Smooth muscle cell of the brain vasculature (primary cell): ENCODE measurements around the gene PRAMEF18.
"Not testable (repeated sequence)": the region's sequence is repeated elsewhere in the genome, so short reads cannot be mapped to it uniquely, and the experiment has no call there.

Source experiments
- DNase-seq: peaks from one replicate; pipeline ENCODE4 v3.0.0-alpha.2; 2012; ENCODE audit warnings: low read depth, low spot score

The PRAMEF18 gene, protein sequence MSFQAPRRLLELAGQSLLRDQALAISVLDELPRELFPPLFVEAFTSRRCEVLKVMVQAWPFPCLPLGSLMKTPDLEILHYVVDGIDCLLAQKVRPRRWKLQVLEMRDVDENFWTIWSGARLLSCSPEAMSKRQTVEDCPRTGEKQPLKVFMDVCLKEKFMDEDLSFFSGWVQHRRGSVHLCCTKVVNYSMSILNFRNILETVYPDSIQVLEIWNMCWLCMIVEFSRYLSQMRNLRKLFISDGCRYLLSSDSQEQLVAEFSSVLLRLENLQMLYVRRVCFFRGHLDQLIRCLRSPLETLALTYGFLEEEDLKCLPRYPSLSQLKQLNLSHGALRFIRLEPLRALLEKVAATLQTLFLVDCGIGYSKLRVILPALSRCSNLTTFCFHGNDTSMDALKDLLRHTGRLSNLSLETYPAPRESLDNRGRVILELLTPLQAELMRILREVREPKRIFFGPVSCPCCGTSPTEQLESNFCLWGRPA

DNA sequence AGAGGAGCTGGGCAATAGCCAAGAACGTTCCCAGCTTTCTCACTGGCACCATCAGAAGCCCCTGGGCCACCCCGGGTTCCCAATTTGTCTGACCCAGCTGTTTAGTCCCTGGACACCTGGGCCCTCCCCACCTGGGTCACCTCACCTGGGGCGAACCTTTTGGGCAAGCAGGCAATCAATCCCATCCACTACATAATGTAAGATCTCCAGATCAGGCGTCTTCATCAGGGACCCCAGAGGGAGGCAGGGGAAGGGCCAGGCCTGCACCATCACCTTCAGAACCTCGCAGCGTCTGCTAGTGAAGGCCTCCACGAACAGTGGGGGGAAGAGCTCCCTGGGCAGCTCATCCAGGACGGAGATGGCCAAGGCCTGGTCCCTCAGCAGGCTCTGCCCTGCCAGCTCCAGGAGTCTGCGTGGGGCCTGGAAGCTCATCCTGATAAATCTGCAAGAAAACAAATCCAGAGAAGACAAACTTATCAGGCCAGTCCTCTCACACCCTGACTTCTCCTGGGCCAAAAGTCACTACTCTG is at the start of gene PRAMEF18:
Gene PRAMEF18 (minus strand): TSS at position 480 of the 530 bp plus-strand sequence. CDS start 48 bp downstream, at position 432.
- not testable (repeated sequence) for DNase-seq

DNA sequence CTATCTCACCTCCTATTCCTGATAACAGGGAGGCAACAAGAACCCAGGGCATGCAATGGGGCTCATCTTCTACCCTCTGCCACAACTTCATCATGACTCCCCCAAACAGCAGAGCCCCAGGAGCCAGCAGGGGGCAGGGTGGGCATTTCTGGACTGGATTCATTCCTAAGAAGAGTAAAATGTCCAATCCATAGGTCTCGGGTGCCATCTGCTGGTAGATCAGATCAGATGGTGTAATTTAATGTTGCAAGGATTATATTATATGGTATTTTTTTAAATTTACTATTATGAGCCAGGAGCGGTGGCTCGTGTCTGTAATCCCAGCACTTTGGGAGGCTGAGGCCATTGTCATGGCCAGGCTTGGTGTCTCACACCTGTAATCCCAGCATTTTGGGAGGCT is 39.2 kb upstream of the PRAMEF18 start:
- not testable (repeated sequence) for DNase-seq

DNA sequence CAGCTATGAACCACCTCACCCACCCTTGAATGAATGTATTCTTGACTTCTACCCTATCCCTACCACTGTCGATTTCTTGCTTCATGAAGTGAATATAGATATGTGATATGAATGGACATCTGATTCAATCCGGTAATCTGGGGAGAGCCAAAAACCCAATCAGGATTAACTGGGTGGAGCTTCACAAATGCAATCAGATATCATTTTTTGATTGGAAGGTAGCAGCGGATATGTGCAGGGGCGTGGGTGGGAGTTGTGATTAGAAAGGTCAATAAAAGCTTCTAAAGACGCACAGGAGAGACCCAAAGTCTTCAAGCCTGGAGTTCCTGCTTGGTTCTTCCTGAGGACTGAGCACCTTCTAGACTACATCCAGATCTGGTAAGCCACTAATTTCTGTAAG is 27.9 kb upstream of the PRAMEF18 start, which contains the start of gene PRAMEF5:
Gene PRAMEF5 (plus strand): TSS at position 301 of the 400 bp plus-strand sequence. CDS start 5,071 bp downstream, outside the sequence.
- not testable (repeated sequence) for DNase-seq

DNA sequence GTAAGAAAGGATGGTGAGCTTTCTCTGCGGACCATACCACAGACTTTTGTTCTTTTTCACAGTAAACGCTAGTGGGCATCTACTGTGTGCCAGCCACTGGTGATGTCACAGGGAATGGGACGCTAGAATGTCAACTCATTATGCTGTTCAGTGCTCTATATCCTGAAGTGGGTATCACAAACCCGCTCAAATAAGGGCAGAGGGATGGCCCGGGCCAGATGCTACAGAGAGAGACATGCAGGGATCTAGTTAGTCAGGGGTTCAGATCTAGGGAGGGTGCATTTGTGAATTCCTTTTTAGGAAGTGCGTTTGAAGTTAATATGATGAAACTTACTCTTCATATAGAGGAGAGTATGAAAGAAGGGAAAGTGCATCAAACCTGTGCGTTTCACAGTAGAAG is 21.2 kb upstream of the PRAMEF18 start:
- not testable (repeated sequence) for DNase-seq

DNA sequence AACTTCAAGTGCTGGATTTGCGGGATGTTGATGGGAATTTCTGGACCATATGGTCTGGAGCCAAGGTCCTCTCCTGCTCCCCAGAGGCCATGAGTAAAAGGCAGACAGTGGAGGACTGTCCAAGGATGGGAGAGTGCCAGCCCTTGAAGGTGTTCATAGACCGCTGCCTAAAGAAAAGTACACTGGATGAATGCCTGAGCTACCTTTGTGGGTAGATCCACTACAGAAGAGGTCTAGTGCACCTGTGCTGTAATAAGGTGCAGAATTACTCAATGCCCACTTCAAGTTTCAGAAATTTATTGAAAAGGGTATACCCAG is 20.6 kb upstream of the PRAMEF18 start:
- DNase-seq: not testable (repeated sequence)

DNA sequence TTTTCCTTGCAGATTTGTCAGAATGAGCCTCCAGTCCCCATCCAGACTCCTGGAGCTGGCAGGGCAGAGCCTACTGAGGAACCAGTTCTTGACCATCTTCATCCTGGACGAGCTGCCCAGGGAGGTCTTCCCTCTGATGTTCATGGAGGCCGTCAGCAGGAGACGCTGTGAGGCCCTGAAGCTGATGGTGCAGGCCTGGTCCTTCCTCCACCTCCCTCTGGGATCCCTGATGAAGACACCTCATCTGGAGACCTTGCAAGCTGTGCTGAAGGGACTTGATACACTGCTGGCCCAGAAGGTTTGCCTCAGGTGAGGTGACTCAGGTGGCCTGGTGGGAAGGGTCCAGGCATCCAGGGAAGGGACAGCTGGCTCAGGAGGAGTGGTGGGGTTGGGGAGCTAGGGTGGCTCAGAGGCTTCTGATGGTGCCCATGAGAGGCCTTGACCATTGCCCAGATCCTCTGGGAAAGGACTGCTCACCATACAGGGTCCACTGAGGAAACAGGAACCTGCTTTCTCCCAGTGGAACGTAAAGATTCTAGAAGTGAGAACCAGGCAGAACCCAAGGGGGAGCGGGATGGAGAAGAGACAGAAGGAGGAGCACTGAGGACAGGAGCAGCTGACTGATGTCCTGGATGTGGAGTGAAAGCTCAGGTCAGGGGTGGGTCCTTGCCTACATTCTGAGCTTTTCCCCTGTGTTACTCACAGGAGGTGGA is 20.0 kb upstream of the PRAMEF18 start:
- not testable (repeated sequence) for DNase-seq

DNA sequence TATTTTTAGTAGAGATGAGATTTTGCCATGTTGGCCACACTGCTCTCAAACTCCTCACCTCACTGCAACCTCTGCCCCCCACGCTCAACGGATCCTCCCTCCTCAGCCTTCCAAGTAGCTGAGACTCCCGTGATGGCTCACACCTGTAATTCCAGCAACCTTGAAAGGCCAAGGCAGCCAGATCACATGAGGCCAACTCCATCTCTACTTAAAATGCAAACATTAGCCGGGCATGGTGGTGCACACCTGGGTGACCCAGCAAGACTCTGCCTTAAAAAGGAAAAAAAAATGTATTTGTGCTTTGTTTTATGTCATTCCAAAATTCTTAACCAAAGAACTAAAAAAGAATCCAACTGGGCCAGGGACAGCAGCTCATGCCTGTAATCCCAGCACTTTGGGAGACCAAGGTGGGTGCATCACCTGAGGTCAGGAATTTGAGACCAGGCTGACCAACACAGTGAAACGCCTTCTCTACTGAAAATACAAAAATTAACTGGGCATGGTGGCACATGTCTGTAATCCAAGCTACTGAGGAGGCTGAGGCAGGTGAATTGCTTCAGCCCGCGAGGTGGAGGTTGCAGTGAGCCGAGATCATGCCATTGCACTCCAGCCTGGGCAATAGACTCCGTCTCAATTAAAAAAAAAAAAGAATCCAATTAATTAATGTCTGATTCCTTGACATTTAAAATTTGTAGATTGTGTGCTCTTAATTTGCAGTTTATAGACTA is 17.7 kb upstream of the PRAMEF18 start:
- not testable (repeated sequence) for DNase-seq

DNA sequence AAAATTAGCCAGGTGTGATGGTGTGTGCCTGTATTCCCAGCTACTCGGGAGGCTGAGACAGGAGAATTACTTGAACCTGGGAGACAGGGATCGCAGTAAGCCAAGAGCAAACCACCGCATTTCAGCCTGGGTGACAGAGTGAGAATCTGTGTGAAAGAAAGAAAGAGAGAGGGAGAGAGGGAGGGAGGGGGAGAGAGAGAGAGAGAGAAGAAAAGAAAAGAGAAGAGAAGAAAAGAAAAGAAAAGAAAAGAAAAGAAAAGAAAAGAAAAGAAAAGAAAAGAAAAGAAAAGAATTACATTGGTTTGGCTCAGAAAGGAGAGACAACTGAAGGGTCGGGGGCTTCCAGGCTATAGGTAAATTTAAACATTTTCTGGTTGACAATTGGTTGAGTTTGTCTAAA is 13.7 kb upstream of the PRAMEF18 start:
- not testable (repeated sequence) for DNase-seq

DNA sequence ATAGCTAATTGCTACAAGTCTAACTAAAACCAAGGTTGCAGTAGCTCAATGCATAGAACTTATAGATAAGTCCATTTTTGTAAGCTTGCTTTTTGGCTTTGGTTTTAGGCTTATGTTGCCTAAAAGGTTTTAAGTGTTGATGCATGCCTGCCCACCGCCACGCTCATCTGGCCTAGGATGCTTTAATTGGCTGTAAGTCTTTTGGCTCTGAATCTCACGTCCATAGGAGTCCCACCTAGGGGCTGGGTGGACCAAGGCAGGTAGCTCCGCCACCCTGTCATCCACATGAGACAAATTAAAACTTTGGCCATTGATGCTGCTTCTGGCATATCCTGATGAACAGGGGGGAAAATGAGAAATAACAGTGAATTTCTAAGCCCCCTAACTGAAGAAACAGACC is 11.6 kb upstream of the PRAMEF18 start:
- DNase-seq: not testable (repeated sequence)

DNA sequence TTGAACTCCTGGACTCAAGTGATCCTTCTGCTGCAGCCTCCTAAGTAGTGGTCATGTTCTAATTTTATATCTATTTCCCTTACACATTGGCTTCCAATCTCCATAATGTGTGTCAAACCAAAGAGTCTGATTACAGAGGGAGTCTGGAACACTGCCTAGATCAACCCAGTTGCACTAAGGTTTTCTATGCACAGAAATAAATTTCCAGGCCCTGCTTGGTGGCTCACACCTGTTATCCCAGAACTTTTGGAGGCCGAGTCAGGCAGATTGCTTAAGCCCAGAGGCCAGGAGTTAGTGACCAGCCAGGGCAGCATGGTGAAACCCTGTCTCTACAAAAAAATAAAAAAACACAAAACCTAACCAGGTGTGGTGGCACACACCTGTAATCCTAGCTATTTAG is 8.1 kb upstream of the PRAMEF18 start:
- not testable (repeated sequence) for DNase-seq

DNA sequence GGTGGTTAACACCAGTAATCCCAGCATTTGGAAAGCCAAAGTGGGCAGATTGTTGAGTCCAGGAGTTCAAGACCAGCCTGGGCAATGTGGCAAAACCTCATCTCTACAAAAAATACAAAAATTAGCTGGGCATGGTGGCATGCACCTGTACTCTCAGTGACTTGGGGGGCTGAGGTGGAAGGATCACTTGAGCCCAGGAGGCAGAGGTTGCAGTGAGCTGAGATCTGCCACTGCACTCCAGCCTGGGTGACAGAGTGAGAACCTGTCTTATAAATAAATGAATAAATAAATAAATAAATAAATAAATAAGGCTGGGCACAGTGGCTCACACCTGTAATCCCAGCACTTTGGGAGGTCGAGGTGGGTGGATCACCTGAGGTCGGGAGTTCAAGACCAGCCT is 6.1 kb upstream of the PRAMEF18 start:
- DNase-seq: not testable (repeated sequence)

DNA sequence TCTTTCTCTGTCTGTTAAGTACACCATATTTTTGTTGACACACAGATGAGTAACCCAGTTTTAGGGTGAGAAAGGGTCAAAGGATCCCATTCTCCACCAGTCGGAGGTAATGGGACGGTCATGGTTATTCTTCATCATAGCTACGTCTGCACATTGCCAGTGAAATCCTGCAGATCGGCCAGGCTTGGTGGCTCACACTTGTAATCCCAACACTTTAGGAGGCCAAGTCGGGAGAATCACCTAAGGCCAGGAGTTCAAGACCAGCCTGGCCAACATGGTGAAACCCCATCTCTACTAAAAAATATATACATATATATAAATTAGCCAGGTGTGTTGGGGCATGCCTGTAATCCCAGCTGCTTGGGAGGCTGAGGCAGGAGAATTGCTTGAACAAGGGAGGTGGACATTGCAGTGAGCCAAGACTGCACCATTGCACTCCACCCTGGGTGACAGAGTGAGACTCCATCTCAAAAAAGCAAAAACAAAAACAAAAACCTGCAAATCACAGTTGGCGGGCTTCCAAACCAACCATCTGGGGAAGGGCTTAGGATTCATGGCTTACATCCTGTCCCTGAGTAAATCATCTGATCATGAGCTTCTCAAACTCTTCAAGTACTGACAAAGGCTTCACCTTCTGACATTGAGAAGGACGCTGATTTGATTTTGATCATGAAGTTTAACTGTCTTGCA is 5.3 kb upstream of the PRAMEF18 start:
- DNase-seq: not testable (repeated sequence)

DNA sequence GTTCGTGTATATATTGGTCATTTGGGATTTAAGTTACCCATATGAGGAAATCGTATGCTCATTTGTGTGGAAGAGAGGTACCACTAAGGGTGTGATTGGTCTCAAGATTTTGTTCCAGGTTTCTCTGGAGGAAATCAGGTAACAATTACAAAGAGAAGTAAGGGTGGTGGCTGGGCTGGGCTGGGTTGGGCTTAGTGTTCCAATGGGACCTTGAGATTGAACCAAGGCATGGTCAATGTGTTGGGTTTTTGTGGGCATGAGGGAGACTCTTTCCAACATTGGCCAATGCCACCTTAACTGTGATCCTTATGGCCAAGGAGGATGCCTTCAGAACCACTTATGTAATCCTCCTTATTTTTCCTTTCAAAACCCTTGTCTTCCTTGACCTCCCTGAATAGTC is 4.6 kb upstream of the PRAMEF18 start:
- not testable (repeated sequence) for DNase-seq

DNA sequence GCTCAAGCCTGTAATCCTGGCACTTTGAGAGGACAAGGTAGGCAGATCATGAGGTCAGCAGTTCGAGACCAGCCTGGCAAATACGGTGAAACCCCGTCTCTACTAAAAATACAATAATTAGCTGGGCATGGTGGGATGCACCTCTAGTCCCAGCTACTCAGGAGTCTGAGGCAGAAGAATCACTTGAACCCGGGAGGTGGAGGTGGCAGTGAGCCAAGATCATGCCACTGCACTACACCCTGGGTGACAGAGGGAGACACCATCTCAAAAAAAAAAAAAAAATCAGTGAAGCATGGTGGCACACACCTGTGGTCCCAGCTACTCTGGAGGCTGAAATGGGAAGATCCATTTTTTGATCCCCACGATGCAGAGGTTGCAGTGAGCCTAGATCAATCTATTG is 4.1 kb upstream of the PRAMEF18 start:
- DNase-seq: not testable (repeated sequence)

DNA sequence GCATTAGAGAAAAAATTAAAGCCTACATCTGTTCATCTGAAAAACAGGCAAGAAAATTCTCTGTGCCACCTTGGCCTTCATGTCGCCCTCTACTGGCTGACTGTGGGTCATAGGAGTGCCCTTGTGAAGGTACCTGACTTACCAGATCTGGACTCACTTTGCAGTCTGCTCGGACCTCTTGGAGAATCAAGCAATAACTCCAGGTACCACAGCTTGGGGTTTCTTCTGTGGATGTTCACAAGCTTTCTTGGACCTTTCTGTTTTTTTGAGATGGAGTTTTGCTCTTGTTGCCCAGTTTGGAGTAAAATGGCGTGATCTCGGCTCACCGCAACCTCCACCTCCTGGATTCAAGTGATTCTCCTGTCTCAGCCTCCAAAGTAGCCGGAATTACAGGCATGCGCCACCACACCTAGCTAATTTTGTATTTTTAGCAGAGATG is 2.4 kb upstream of the PRAMEF18 start:
- DNase-seq: no peak

DNA sequence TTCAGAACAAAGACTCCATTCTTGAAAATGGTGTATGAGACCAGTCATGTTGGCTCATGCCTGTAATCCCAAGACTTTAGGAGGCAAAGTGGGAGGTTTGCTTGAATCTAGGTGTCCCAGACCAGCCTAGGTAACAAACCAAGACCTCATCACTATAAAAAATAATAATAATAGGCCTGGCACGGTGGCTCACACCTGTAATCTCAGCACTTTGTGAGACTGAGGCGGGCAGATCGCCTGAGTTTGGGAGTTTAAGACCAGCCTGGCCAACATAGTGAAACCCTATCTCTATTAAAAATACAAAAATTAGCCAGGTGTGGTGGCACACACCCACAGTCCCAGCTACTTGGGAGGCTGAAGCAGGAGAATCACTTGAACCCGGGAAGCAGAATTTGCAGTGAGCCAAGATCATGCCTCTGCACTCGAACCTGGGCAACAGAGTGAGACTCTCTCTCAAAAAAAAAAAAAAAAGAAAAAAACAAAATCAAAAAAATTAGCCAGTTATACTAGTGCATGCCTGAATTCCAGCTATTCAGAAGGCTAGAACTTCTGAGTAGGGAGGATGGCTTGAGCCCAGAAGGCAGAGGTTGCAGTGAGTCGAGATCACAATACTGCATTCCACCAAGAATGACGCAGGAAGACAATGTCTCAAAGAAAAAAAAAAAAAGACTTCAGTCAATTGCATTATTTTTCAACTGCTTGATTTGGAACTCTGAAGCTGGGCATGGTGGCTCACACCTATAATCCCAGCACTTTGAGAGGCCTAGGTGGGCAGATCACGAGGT is 1.5 kb upstream of the PRAMEF18 start:
- not testable (repeated sequence) for DNase-seq

DNA sequence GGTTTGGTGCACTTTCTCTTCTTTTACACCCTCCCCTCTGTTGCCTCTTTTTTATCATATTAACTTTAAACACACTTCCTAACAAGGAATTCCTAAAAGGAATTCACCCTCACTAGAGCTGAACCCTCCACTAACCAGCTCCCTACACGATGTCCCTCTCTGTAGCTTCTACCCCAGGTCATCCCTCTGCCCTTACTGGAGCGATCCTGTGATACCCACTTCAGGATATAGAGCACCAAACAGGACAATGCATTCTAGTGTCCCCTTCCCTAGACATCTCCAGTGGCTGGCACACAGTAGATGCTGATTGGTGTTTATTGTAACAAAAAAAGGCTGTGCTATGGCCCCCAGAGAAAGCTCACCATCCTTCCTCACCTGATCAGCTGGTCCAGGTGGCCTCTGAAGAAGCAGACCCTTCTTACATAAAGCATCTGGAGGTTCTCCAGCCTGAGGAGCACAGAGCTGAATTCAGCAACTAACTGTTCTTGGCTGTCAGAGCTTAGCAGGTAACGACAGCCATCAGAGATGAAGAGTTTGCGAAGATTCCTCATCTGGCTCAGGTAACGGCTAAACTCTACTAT is 1.4 kb downstream of the PRAMEF18 start:
- DNase-seq: no peak

DNA sequence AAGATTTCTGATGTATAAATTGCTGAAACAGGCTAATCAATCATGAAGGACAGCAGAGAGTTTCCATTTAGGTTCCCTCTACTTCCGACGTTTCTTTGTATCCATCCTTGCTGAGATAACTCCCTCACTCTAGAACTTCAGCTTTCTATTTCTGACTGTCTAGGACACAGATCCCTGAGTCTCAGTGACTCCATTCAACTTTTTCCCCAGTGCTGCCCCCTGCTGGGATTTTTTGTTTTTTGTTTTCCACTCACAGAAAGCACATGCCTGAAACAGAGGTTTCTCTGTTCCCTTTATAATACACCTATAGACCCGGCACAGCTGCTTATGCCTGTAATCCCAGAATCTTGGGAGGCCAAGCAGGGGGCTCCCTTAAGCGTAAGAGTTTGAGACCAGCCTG is 3.2 kb downstream of the PRAMEF18 start:
- not testable (repeated sequence) for DNase-seq

DNA sequence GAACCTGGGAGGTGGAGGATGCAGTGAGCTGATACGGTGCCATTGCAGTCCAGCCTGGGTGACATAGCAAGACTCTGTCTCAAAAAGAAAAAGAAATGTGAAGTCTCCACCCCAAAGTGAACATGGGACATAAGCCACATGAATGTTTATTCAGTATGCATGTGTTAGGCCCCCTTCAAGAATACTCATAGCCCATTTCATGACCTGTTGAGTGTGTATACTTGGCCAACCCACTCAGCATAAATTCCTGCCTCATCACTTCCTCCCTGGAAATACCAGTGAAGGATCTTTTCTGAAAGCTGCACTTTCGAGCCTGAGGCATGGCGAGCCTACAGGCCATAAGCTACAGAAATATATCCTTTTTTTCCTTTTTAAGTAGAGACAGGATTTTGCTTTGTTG is 6.8 kb downstream of the PRAMEF18 start:
- DNase-seq: not testable (repeated sequence)

DNA sequence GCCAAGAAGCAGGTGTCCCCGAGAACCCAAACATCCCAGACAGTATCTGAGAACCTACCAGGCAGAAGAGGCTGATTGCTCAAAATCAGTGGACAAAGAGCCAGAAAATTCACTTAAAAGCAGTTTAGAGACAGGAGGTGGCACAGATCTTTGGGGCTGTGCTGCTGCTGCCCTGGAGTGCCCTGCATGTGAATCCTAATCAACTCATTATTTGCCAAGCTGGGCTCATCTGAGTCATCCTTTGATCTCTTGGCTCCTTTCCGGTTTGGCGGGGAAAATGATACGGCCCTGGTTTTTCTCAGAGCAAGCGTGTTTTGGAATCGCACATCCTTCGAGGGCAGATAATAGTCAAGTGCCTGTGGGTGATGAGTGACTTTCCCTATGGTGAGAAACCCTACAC is 9.3 kb downstream of the PRAMEF18 start:
- not testable (repeated sequence) for DNase-seq
